DND-41 (cell line): ENCODE measurements around the gene COG5.

Source experiments
- ATAC-seq: fragments of 200-7000 bp; cut with Tn5 transposase; 3 replicates; pipeline ENCODE4 v1.9.1; 2021; ENCODE audit warnings: low read depth; ENCODE audit not compliant: insufficient read depth
- DNase-seq: peaks from one replicate; pipeline ENCODE4 v3.0.0-alpha.2; 2020
- H2AFZ ChIP-seq: 2 replicates; pipeline ENCODE4 v1.6.0; 2012; ENCODE audit warnings: low read depth, low read length
- H3K27ac ChIP-seq: 2 replicates; pipeline ENCODE4 v1.5.1; 2012; ENCODE audit warnings: low read length, inconsistent platforms
- H3K27me3 ChIP-seq: fragments of 200-600 bp; sonication (generic); 2 replicates; pipeline ENCODE4 v1.6.0; 2012; ENCODE audit warnings: low read length, mild to moderate bottlenecking, inconsistent platforms; ENCODE audit not compliant: insufficient read depth, poor library complexity
- H3K36me3 ChIP-seq: 2 replicates; pipeline ENCODE4 v1.5.1; 2012; ENCODE audit warnings: low read length, inconsistent platforms; ENCODE audit not compliant: insufficient read depth
- H3K4me1 ChIP-seq: 2 replicates; pipeline ENCODE4 v1.5.1; 2012; ENCODE audit warnings: mild to moderate bottlenecking, low read length; ENCODE audit not compliant: insufficient read depth
- H3K4me2 ChIP-seq: 2 replicates; pipeline ENCODE4 v1.6.0; 2012; ENCODE audit warnings: mild to moderate bottlenecking, moderate library complexity, low read length, inconsistent platforms; ENCODE audit not compliant: insufficient read depth
- H3K4me3 ChIP-seq, 2 experiments: fragments of 200-600 bp in 1 of 2; shearing (Covaris generic) in 1 of 2; 2 replicates each; pipeline ENCODE4 v1.5.1; 2012 to 2016; ENCODE audit warnings: inconsistent platforms in 2 of 2, low read length in 2 of 2, mild to moderate bottlenecking in 2 of 2, low read depth in 1 of 2, moderate library complexity in 1 of 2
- H3K79me2 ChIP-seq: 2 replicates; pipeline ENCODE4 v1.6.0; 2012; ENCODE audit warnings: low read length, inconsistent platforms; ENCODE audit not compliant: insufficient read depth
- H3K9ac ChIP-seq: 2 replicates; pipeline ENCODE4 v1.6.0; 2012; ENCODE audit warnings: low read depth, mild to moderate bottlenecking, inconsistent platforms, low read length, moderate library complexity
- H3K9me3 ChIP-seq: 2 replicates; pipeline ENCODE4 v1.5.1; 2012; ENCODE audit warnings: low read length, moderate library complexity, mild to moderate bottlenecking, inconsistent platforms; ENCODE audit not compliant: insufficient read depth, severe bottlenecking
- H4K20me1 ChIP-seq: 2 replicates; pipeline ENCODE4 v1.6.0; 2012; ENCODE audit warnings: low read length; ENCODE audit not compliant: insufficient read depth
- CTCF ChIP-seq: IDR thresholded peaks from 2 replicates; pipeline ENCODE4 v1.5.1; 2012; ENCODE audit warnings: borderline replicate concordance, low read length, moderate library complexity, mild to moderate bottlenecking; ENCODE audit not compliant: poor library complexity, severe bottlenecking; ENCODE audit errors: extremely low read depth
- EZH2 ChIP-seq: IDR thresholded peaks from 3 replicates; pipeline ENCODE4 v1.6.1; 2012; ENCODE audit warnings: borderline replicate concordance, low read depth, mild to moderate bottlenecking, moderate library complexity, low read length, inconsistent platforms; ENCODE audit not compliant: severe bottlenecking

COG5 gene

GRCh38 chr7:107563775-107564552, at the start of gene COG5, which contains the start of gene DUS4L:
COG5 (minus strand) TSS chr7:107563920; CDS start chr7:107563896, 24 bp downstream.
DUS4L (plus strand) TSS chr7:107563971; CDS start chr7:107567071, 3,100 bp downstream.
- peaks cover 64% of the 10 kb centered on the region for H3K79me2 ChIP-seq
- H4K20me1 ChIP-seq, result peaks cover 4% of the 10 kb centered on the region; the same call in 1 of the 2 replicates
- H2AFZ ChIP-seq, result peak within 1 kb of the TSS; percentile 98
- peak within 1 kb of the TSS; percentile 90 for H3K9ac ChIP-seq
- H3K27me3 ChIP-seq, result no peaks in the 10 kb centered on the region
- peak; percentile 87 for ATAC-seq
- peaks cover 55% of the 10 kb centered on the region for H3K4me1 ChIP-seq
- DNase-seq, result peak; percentile 85
- no peak for TF ChIP-seq CTCF
- no peak for TF ChIP-seq EZH2
- peak within 1 kb of the TSS; percentile 92 for H3K27ac ChIP-seq
- peak within 1 kb of the TSS; percentile 85 for H3K4me2 ChIP-seq
- peaks cover 11% of the 10 kb centered on the region for H3K36me3 ChIP-seq
- peak within 1 kb of the TSS; percentile 48 to 97 for H3K4me3 ChIP-seq
- H3K9me3 ChIP-seq, result no peaks in the 10 kb centered on the region

- no peak overlapping the region for H3K27ac ChIP-seq
- TF ChIP-seq CTCF (no peak), EZH2 (no peak)
- H3K4me1 ChIP-seq, result no peaks in the 10 kb centered on the region
- H3K27me3 ChIP-seq, result no peaks in the 10 kb centered on the region
- no peaks in the 10 kb centered on the region for H3K9me3 ChIP-seq
- DNase-seq, result no peak
- no peak overlapping the region for H3K4me3 ChIP-seq
- no peaks in the 10 kb centered on the region for H4K20me1 ChIP-seq
- no peak overlapping the region for H2AFZ ChIP-seq
- H3K79me2 ChIP-seq, result no peaks in the 10 kb centered on the region
- peaks cover 43% of the 10 kb centered on the region for H3K36me3 ChIP-seq
- H3K4me2 ChIP-seq, result no peak overlapping the region
- no peak for ATAC-seq
- H3K9ac ChIP-seq, result no peak overlapping the region
These were observed 49.7 kb upstream of the COG5 start for GRCh38 chr7:107613439-107613838.

- Histone ChIP-seq H3K27ac (no peak overlapping the region), H3K9me3 (no peaks in the 10 kb centered on the region), H3K4me2 (no peak overlapping the region), H3K36me3 (peaks cover 32% of the 10 kb centered on the region; the same call in 1 of the 2 replicates), H3K4me3 (no peak overlapping the region), H3K79me2 (no peaks in the 10 kb centered on the region), H3K4me1 (no peaks in the 10 kb centered on the region), H4K20me1 (no peaks in the 10 kb centered on the region), H3K27me3 (no peaks in the 10 kb centered on the region), H3K9ac (no peak overlapping the region), H2AFZ (no peak overlapping the region)
- no peak for ATAC-seq
- TF ChIP-seq CTCF (no peak), EZH2 (no peak)
- no peak for DNase-seq
These were observed 46.6 kb upstream of the COG5 start for GRCh38 chr7:107610323-107610722.
